ENCODE measurements around the gene SPDYE4. TPM values are rescaled to one million over a fixed set of nuclear protein-coding genes. Genes with fewer than 3 reads are reported as not detected.

The SPDYE4 gene
- total and polyA plus RNA-seq, 2 experiments from 2014 or later, result not detected

DNA sequence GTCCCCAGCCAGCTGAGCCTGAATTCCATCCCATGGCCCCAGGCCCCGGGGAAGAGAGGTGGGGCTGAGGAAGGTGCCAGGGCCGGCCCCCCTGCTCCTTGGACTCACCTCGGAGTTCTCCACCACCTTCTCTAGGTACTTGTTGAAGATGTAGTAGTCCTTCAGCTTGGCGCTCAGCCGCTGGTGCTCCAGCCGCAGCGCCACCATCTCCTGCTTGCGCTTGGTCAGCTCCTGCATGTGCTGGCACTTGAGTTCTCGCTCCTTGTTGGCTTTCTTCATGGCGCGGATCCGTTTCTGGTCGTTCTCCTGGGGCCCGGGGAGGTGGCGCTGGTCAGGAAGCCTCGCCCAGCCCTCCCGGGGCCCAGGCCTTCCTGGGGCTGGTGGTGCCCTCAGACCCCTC lies 17.0 kb downstream of the SPDYE4 start (continued):
- TF ChIP-seq, protein P1, sequence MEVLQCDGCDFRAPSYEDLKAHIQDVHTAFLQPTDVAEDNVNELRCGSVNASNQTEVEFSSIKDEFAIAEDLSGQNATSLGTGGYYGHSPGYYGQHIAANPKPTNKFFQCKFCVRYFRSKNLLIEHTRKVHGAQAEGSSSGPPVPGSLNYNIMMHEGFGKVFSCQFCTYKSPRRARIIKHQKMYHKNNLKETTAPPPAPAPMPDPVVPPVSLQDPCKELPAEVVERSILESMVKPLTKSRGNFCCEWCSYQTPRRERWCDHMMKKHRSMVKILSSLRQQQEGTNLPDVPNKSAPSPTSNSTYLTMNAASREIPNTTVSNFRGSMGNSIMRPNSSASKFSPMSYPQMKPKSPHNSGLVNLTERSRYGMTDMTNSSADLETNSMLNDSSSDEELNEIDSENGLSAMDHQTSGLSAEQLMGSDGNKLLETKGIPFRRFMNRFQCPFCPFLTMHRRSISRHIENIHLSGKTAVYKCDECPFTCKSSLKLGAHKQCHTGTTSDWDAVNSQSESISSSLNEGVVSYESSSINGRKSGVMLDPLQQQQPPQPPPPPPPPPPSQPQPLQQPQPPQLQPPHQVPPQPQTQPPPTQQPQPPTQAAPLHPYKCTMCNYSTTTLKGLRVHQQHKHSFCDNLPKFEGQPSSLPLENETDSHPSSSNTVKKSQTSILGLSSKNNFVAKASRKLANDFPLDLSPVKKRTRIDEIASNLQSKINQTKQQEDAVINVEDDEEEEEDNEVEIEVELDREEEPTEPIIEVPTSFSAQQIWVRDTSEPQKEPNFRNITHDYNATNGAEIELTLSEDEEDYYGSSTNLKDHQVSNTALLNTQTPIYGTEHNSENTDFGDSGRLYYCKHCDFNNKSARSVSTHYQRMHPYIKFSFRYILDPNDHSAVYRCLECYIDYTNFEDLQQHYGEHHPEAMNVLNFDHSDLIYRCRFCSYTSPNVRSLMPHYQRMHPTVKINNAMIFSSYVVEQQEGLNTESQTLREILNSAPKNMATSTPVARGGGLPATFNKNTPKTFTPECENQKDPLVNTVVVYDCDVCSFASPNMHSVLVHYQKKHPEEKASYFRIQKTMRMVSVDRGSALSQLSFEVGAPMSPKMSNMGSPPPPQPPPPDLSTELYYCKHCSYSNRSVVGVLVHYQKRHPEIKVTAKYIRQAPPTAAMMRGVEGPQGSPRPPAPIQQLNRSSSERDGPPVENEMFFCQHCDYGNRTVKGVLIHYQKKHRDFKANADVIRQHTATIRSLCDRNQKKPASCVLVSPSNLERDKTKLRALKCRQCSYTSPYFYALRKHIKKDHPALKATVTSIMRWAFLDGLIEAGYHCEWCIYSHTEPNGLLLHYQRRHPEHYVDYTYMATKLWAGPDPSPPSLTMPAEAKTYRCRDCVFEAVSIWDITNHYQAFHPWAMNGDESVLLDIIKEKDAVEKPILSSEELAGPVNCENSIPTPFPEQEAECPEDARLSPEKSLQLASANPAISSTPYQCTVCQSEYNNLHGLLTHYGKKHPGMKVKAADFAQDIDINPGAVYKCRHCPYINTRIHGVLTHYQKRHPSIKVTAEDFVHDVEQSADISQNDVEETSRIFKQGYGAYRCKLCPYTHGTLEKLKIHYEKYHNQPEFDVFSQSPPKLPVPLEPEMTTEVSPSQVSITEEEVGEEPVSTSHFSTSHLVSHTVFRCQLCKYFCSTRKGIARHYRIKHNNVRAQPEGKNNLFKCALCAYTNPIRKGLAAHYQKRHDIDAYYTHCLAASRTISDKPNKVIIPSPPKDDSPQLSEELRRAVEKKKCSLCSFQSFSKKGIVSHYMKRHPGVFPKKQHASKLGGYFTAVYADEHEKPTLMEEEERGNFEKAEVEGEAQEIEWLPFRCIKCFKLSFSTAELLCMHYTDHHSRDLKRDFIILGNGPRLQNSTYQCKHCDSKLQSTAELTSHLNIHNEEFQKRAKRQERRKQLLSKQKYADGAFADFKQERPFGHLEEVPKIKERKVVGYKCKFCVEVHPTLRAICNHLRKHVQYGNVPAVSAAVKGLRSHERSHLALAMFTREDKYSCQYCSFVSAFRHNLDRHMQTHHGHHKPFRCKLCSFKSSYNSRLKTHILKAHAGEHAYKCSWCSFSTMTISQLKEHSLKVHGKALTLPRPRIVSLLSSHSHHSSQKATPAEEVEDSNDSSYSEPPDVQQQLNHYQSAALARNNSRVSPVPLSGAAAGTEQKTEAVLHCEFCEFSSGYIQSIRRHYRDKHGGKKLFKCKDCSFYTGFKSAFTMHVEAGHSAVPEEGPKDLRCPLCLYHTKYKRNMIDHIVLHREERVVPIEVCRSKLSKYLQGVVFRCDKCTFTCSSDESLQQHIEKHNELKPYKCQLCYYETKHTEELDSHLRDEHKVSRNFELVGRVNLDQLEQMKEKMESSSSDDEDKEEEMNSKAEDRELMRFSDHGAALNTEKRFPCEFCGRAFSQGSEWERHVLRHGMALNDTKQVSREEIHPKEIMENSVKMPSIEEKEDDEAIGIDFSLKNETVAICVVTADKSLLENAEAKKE (CRISPR knock-in tag; IDR thresholded peaks at IDR 0.05), result no peak
- TF ChIP-seq CREB1 (CRISPR knock-in tag; IDR thresholded peaks at IDR 0.05; ENCODE audit: low read depth), result no peak
- TF ChIP-seq ZNF114 (CRISPR knock-in tag; IDR thresholded peaks at IDR 0.05), result no peak
- TF ChIP-seq JUNB (IDR thresholded peaks at IDR 0.05; ENCODE audit: unreplicated experiment), result no peak
- TF ChIP-seq EZH2 (IDR thresholded peaks at IDR 0.05; ENCODE audit: low read depth, unreplicated experiment), result no peak
- no peak for TF ChIP-seq NANOG (IDR thresholded peaks at IDR 0.05; ENCODE audit: borderline replicate concordance)
- TF ChIP-seq ZNF331 (CRISPR knock-in tag; IDR thresholded peaks at IDR 0.05; ENCODE audit: low read depth), result no peak
- TF ChIP-seq, protein P2, sequence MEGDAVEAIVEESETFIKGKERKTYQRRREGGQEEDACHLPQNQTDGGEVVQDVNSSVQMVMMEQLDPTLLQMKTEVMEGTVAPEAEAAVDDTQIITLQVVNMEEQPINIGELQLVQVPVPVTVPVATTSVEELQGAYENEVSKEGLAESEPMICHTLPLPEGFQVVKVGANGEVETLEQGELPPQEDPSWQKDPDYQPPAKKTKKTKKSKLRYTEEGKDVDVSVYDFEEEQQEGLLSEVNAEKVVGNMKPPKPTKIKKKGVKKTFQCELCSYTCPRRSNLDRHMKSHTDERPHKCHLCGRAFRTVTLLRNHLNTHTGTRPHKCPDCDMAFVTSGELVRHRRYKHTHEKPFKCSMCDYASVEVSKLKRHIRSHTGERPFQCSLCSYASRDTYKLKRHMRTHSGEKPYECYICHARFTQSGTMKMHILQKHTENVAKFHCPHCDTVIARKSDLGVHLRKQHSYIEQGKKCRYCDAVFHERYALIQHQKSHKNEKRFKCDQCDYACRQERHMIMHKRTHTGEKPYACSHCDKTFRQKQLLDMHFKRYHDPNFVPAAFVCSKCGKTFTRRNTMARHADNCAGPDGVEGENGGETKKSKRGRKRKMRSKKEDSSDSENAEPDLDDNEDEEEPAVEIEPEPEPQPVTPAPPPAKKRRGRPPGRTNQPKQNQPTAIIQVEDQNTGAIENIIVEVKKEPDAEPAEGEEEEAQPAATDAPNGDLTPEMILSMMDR (conservative IDR thresholded peaks at IDR 0.05; ENCODE audit: low read depth in 2 of 2), result no peak
- TF ChIP-seq POLR2AphosphoS5 (IDR thresholded peaks at IDR 0.05; ENCODE audit: low read depth), result no peak
- no peak for TF ChIP-seq EZH2phosphoT487 (IDR thresholded peaks at IDR 0.05; ENCODE audit: unreplicated experiment)
